Neural progenitor cell (in vitro differentiated cells): ENCODE measurements around the gene NAV1.
"Not testable (repeated sequence)": the region's sequence is repeated elsewhere in the genome, so short reads cannot be mapped to it uniquely, and the experiment has no call there.

Source experiments
- EZH2 ChIP-seq: fragments of 200-600 bp; sonication (generic); IDR thresholded peaks from 2 replicates; pipeline ENCODE4 v1.6.1; 2017; ENCODE audit warnings: antibody characterized with exemption, mild to moderate bottlenecking, moderate library complexity
- EZH2phosphoT487 ChIP-seq: fragments of 200-600 bp; sonication (generic); IDR thresholded peaks from 2 replicates; pipeline ENCODE4 v1.6.1; 2017; ENCODE audit warnings: antibody characterized with exemption
- TF ChIP-seq, protein P1 (sequence below): fragments of 200-600 bp; sonication (generic); IDR thresholded peaks from 2 replicates; pipeline ENCODE4 v1.5.1; 2017; ENCODE audit warnings: antibody characterized with exemption, mild to moderate bottlenecking

GRCh38 chr1:201493026-201493656 is 45.8 kb upstream of the NAV1 start:
- TF ChIP-seq, protein P1, sequence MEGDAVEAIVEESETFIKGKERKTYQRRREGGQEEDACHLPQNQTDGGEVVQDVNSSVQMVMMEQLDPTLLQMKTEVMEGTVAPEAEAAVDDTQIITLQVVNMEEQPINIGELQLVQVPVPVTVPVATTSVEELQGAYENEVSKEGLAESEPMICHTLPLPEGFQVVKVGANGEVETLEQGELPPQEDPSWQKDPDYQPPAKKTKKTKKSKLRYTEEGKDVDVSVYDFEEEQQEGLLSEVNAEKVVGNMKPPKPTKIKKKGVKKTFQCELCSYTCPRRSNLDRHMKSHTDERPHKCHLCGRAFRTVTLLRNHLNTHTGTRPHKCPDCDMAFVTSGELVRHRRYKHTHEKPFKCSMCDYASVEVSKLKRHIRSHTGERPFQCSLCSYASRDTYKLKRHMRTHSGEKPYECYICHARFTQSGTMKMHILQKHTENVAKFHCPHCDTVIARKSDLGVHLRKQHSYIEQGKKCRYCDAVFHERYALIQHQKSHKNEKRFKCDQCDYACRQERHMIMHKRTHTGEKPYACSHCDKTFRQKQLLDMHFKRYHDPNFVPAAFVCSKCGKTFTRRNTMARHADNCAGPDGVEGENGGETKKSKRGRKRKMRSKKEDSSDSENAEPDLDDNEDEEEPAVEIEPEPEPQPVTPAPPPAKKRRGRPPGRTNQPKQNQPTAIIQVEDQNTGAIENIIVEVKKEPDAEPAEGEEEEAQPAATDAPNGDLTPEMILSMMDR = not testable (repeated sequence)
- not testable (repeated sequence) for TF ChIP-seq EZH2, EZH2phosphoT487
